RCC 7860 (cell line): Measurements from ENCODE around the gene CLEC1B.
"Not testable (repeated sequence)": the region's sequence is repeated elsewhere in the genome, so short reads cannot be mapped to it uniquely, and the experiment has no call there.

Source experiments
- DNase-seq: peaks from one replicate; pipeline ENCODE4 v3.0.0-alpha.2; 2015; ENCODE audit warnings: low spot score
- FAIRE-seq: peaks from 2 replicates; lab custom pipeline; 2012; peaks lifted over from hg19 to GRCh38; lab: Jason Lieb, UNC

The CLEC1B gene

GRCh38 chr12:9999016-9999415 is at the start of gene CLEC1B:
Gene CLEC1B (minus strand): TSS chr12:9999121. CDS start chr12:9999100, 21 bp downstream.
- DNase-seq (no peak), FAIRE-seq (no peak)

- no peak for DNase-seq
- FAIRE-seq = no peak
Observed at GRCh38 chr12:10048526-10048925, 49.6 kb upstream of the CLEC1B start.

- no peak for FAIRE-seq
- DNase-seq = no peak
Observed at GRCh38 chr12:10042167-10042566, 43.2 kb upstream of the CLEC1B start.

GRCh38 chr12:10033783-10034545 is 35.0 kb upstream of the CLEC1B start:
- DNase-seq (no peak), FAIRE-seq (no peak)

GRCh38 chr12:10031771-10032175 is 32.9 kb upstream of the CLEC1B start:
- DNase-seq = no peak
- FAIRE-seq = no peak

GRCh38 chr12:10031321-10031720 is 32.4 kb upstream of the CLEC1B start:
- no peak for DNase-seq
- no peak for FAIRE-seq

GRCh38 chr12:10030446-10030845 is 31.5 kb upstream of the CLEC1B start, which contains the start of gene CLEC9A:
Gene CLEC9A (plus strand): TSS chr12:10030682. CDS start chr12:10052688, 22,006 bp downstream.
- FAIRE-seq = no peak
- DNase-seq = no peak

- FAIRE-seq (no peak), DNase-seq (no peak)
Observed at GRCh38 chr12:10027721-10028120, 28.8 kb upstream of the CLEC1B start.

GRCh38 chr12:10027311-10027710 is 28.4 kb upstream of the CLEC1B start:
- no peak for DNase-seq
- FAIRE-seq = no peak

GRCh38 chr12:10026666-10027065 is 27.7 kb upstream of the CLEC1B start:
- not testable (repeated sequence) for FAIRE-seq, DNase-seq

GRCh38 chr12:10025236-10025635 is 26.3 kb upstream of the CLEC1B start:
- FAIRE-seq (no peak), DNase-seq (no peak)

- DNase-seq (no peak), FAIRE-seq (no peak)
Observed at GRCh38 chr12:10021342-10021741, 22.4 kb upstream of the CLEC1B start.

GRCh38 chr12:10018386-10018785 is 19.5 kb upstream of the CLEC1B start:
- FAIRE-seq (no peak), DNase-seq (no peak)

GRCh38 chr12:10016881-10017280 is 18.0 kb upstream of the CLEC1B start:
- no peak for DNase-seq
- no peak for FAIRE-seq

- DNase-seq (no peak), FAIRE-seq (no peak)
Observed at GRCh38 chr12:10015450-10015849, 16.5 kb upstream of the CLEC1B start.

- FAIRE-seq = no peak
- DNase-seq = no peak
Observed at GRCh38 chr12:10012630-10013330, 13.9 kb upstream of the CLEC1B start.

- DNase-seq (no peak), FAIRE-seq (no peak)
Observed at GRCh38 chr12:10001171-10001776, 2.4 kb upstream of the CLEC1B start.

GRCh38 chr12:9992296-9992695 is 6.6 kb downstream of the CLEC1B start:
- DNase-seq = no peak
- no peak for FAIRE-seq

- FAIRE-seq (no peak), DNase-seq (no peak)
Observed at GRCh38 chr12:9991876-9992275, 7.0 kb downstream of the CLEC1B start.

- no peak for DNase-seq
- no peak for FAIRE-seq
Observed at GRCh38 chr12:9980126-9980525, 18.8 kb downstream of the CLEC1B start.

- FAIRE-seq (no peak), DNase-seq (no peak)
Observed at GRCh38 chr12:9977916-9978315, 21.0 kb downstream of the CLEC1B start.

- not testable (repeated sequence) for FAIRE-seq
Observed at GRCh38 chr12:9976626-9977025, 22.3 kb downstream of the CLEC1B start.

More at GRCh38 chr12:9976626-9977025, 22.3 kb downstream of the CLEC1B start:
- not testable (repeated sequence) for DNase-seq
